K562 (cell line): ENCODE data around the gene RAD21L1. TPM values are rescaled to one million over a fixed set of nuclear protein-coding genes. Genes with fewer than 3 reads are reported as not detected.

Source experiments
- ARID4B ChIP-seq: sonication (generic); formaldehyde crosslinking; IDR thresholded peaks from 2 replicates; pipeline ENCODE4 v1.8.0; 2022; ENCODE audit warnings: mild to moderate bottlenecking, missing genetic modification reagents
- COPS2 ChIP-seq: fragments of 450-650 bp; conservative IDR thresholded peaks from 2 replicates; pipeline ENCODE4 v1.6.1; 2016; ENCODE audit warnings: mild to moderate bottlenecking, moderate library complexity
- E4F1 ChIP-seq: fragments of 250-450 bp; sonication (Bioruptor Pico); IDR thresholded peaks from 2 replicates; pipeline ENCODE4 v1.5.0; 2021; ENCODE audit warnings: mild to moderate bottlenecking, borderline replicate concordance
- GTF2E2 ChIP-seq: fragments of 200-800 bp; sonication (Bioruptor generic); IDR thresholded peaks from 2 replicates; pipeline ENCODE4 v1.6.1; 2016; ENCODE audit warnings: missing genetic modification characterization, missing compliant biosample characterization
- HBP1 ChIP-seq: fragments of 450-650 bp; formaldehyde crosslinking; IDR thresholded peaks from 2 replicates; pipeline ENCODE4 v1.4.0; 2022; ENCODE audit warnings: missing genetic modification characterization
- KAT2B ChIP-seq: IDR thresholded peaks from one replicate; pipeline ENCODE4 v1.6.1; 2012; ENCODE audit warnings: low read depth, mild to moderate bottlenecking, control low read depth, inconsistent platforms, low read length, moderate library complexity
- MTA3 ChIP-seq: fragments of 450-650 bp; formaldehyde crosslinking; IDR thresholded peaks from 2 replicates; pipeline ENCODE4 v1.6.1; 2017; ENCODE audit warnings: mild to moderate bottlenecking, borderline replicate concordance
- MYC ChIP-seq, 2 experiments: fragments of 250-450 bp in 1 of 2; sonication (Bioruptor Pico) in 1 of 2; IDR thresholded peaks; 2 replicates each; pipeline versions ENCODE4 v1.5.1 to v1.6.1; 2012 to 2021; ENCODE audit warnings: low read depth in 2 of 2, borderline replicate concordance in 1 of 2, improper control_type of control experiment in 1 of 2, low read length in 1 of 2, mild to moderate bottlenecking in 1 of 2, moderate library complexity in 1 of 2
- PML ChIP-seq: IDR thresholded peaks from 2 replicates; pipeline ENCODE4 v1.6.1; 2012; ENCODE audit warnings: low read length, inconsistent platforms
- PYGO2 ChIP-seq: fragments of 450-650 bp; IDR thresholded peaks from 2 replicates; pipeline ENCODE4 v1.6.1; 2016; ENCODE audit warnings: mild to moderate bottlenecking, missing genetic modification characterization, moderate library complexity, missing compliant biosample characterization
- SMARCA4 ChIP-seq: fragments of 450-650 bp; IDR thresholded peaks from 2 replicates; pipeline ENCODE4 v1.6.1; 2016
- SMARCA5 ChIP-seq: fragments of 450-650 bp; IDR thresholded peaks from 2 replicates; pipeline ENCODE4 v1.6.1; 2016
- SMARCB1 ChIP-seq: IDR thresholded peaks from 2 replicates; pipeline ENCODE4 v1.6.1; 2011; ENCODE audit warnings: improper control_type of control experiment, low read depth; ENCODE audit not compliant: insufficient read length
- TAF7 ChIP-seq: fragments of 450-650 bp; IDR thresholded peaks from 2 replicates; pipeline ENCODE4 v1.6.1; 2016; ENCODE audit warnings: missing genetic modification characterization, missing compliant biosample characterization
- ZNF408 ChIP-seq: fragments of 250-450 bp; sonication (Bioruptor Pico); IDR thresholded peaks from 2 replicates; pipeline ENCODE4 v1.4.0; 2020; ENCODE audit warnings: low read depth, mild to moderate bottlenecking, moderate library complexity
- ZSCAN29 ChIP-seq: fragments of 450-650 bp; IDR thresholded peaks from 2 replicates; pipeline ENCODE4 v1.6.1; 2017
- polyA plus RNA-seq, 8 experiments: library from polyadenylated mRNA; depleted of rRNA in 4 of 8; stranded (reverse) in 5 of 8; unstranded in 3 of 8; fragments of >200 nt; fragmentation: Nextera tagmentation in 2 of 8; fragmentation: Illumina TruSeq in 1 of 8; extraction: Ambion mirVana in 2 of 8; extraction: Trizol in 1 of 8; gene quantifications; 2 replicates each; pipeline versions ENCODE4 v1.2.1 to v1.2.3, GENCODE V29; 2011 to 2014; ENCODE audit warnings: inconsistent platforms in 1 of 8, missing spikeins in 1 of 8
- total RNA-seq, 7 experiments: library from RNA; depleted of rRNA in 6 of 7; stranded (reverse); fragments of >200 nt in 6 of 7; fragmentation: Illumina TruSeq in 2 of 7; extraction: Trizol in 2 of 7; gene quantifications; 2 replicates each; pipeline versions ENCODE4 v1.2.1 to v1.2.3, GENCODE V29; 2011 to 2021; ENCODE audit warnings: low replicate concordance in 1 of 7
- TF ChIP-seq, protein P1 (sequence below), 2 experiments: IDR thresholded peaks in 1 of 2; conservative IDR thresholded peaks in 1 of 2; 2 replicates each; pipeline ENCODE4 v1.6.1; 2016; ENCODE audit warnings: low read depth in 2 of 2, mild to moderate bottlenecking in 1 of 2, missing compliant biosample characterization in 1 of 2, missing genetic modification characterization in 1 of 2, moderate library complexity in 1 of 2

The RAD21L1 gene
- total and polyA plus RNA-seq, 9 of the 15 experiments (the other 6 are each of a cell fraction or from before 2014, with no cell fraction given) = 0.17 to 1.7 (median 0.45) TPM; not detected in 1

- TF ChIP-seq ARID4B (CRISPR knock-in tag) = no peak
- no peak for TF ChIP-seq TAF7 (tag)
- TF ChIP-seq GTF2E2 (tag) = no peak
- no peak for TF ChIP-seq SMARCA5
- peak; percentile 86 for TF ChIP-seq MTA3
- no peak for TF ChIP-seq HBP1 (CRISPR knock-in tag)
- no peak for TF ChIP-seq KAT2B
- no peak for TF ChIP-seq E4F1 (CRISPR knock-in tag)
- TF ChIP-seq ZSCAN29 = no peak
- no peak for TF ChIP-seq PML
- TF ChIP-seq, protein P1, sequence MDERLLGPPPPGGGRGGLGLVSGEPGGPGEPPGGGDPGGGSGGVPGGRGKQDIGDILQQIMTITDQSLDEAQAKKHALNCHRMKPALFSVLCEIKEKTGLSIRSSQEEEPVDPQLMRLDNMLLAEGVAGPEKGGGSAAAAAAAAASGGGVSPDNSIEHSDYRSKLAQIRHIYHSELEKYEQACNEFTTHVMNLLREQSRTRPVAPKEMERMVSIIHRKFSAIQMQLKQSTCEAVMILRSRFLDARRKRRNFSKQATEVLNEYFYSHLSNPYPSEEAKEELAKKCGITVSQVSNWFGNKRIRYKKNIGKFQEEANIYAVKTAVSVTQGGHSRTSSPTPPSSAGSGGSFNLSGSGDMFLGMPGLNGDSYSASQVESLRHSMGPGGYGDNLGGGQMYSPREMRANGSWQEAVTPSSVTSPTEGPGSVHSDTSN (CRISPR knock-in tag; IDR thresholded peaks at IDR 0.05; ENCODE audit: low read depth) = no peak
- TF ChIP-seq, protein P1 (tag; conservative IDR thresholded peaks at IDR 0.05; ENCODE audit: low read depth) = no peak
- no peak for TF ChIP-seq ZNF408 (CRISPR knock-in tag)
- TF ChIP-seq SMARCB1 = no peak
- TF ChIP-seq MYC (IDR thresholded peaks at IDR 0.05; ENCODE audit: low read depth, low read length) = peak; percentile 12; the same call in 1 of the 2 replicates
- TF ChIP-seq MYC (CRISPR knock-in tag; IDR thresholded peaks at IDR 0.05; ENCODE audit: borderline replicate concordance, low read depth) = no peak
- peak; percentile 69 for TF ChIP-seq SMARCA4
- TF ChIP-seq PYGO2 (tag) = no peak
- TF ChIP-seq COPS2 = no peak
These were observed 38.2 kb upstream of the RAD21L1 start (continued) for GRCh38 chr20:1187605-1188171.
